ENCODE results near the gene JMJD1C.

JMJD1C gene

GRCh38 chr10:63437116-63437949 is 28.4 kb downstream of the JMJD1C start:
- DNase-seq: peak; percentile 29

GRCh38 chr10:63436225-63436624 is 29.6 kb downstream of the JMJD1C start:
- DNase-seq: no peak

- DNase-seq: no peak
Measured at GRCh38 chr10:63434866-63435854, 30.6 kb downstream of the JMJD1C start.

- DNase-seq: peak; percentile 13
Measured at GRCh38 chr10:63431962-63432797, 33.6 kb downstream of the JMJD1C start.

GRCh38 chr10:63430999-63431356 is 34.8 kb downstream of the JMJD1C start:
- no peak for DNase-seq

GRCh38 chr10:63430091-63430998 is 35.4 kb downstream of the JMJD1C start:
- peak; percentile 11 for DNase-seq

GRCh38 chr10:63429281-63429680 is 36.5 kb downstream of the JMJD1C start:
- no peak for DNase-seq

- no peak for DNase-seq
Measured at GRCh38 chr10:63427013-63427412, 38.8 kb downstream of the JMJD1C start.

GRCh38 chr10:63425512-63425911 is 40.3 kb downstream of the JMJD1C start:
- no peak for DNase-seq

GRCh38 chr10:63424576-63424975 is 41.2 kb downstream of the JMJD1C start:
- no peak for DNase-seq

GRCh38 chr10:63423494-63423893 is 42.3 kb downstream of the JMJD1C start:
- no peak for DNase-seq

- peak; percentile 83 for DNase-seq
Measured at GRCh38 chr10:63421591-63421990, 44.2 kb downstream of the JMJD1C start.

GRCh38 chr10:63416376-63416775 is 49.4 kb downstream of the JMJD1C start:
- DNase-seq: no peak

GRCh38 chr10:63415640-63416244 is 50.0 kb downstream of the JMJD1C start:
- no peak for DNase-seq

GRCh38 chr10:63414481-63415260 is 51.1 kb downstream of the JMJD1C start:
- no peak for DNase-seq

GRCh38 chr10:63413429-63413828 is 52.3 kb downstream of the JMJD1C start:
- no peak for DNase-seq

- no peak for DNase-seq
Measured at GRCh38 chr10:63412304-63412703, 53.5 kb downstream of the JMJD1C start.

- DNase-seq: no peak
Measured at GRCh38 chr10:63410633-63411032, 55.1 kb downstream of the JMJD1C start.

- peak; percentile 3 for DNase-seq
Measured at GRCh38 chr10:63409465-63410027, 56.2 kb downstream of the JMJD1C start.

- DNase-seq: no peak
Measured at GRCh38 chr10:63407136-63407662, 58.6 kb downstream of the JMJD1C start.

Data from hematopoietic multipotent progenitor cell treated with erythropoietin and hydrocortisone succinate and interleukin-3 and kit ligand, for 4 days (in vitro differentiated cells).